Astrocyte (in vitro differentiated cells and primary cell): ENCODE measurements around the gene SLC4A3. TPM values are rescaled to one million over a fixed set of nuclear protein-coding genes. Genes with fewer than 3 reads are reported as not detected.

Experiments used
- DNase-seq: peaks from one replicate; pipeline ENCODE4 v3.0.0-alpha.2; 2010; ENCODE audit warnings: low read depth
- FAIRE-seq: peaks from 2 replicates; lab custom pipeline; 2011; peaks lifted over from hg19 to GRCh38; lab: Jason Lieb, UNC
- H2AFZ ChIP-seq: 2 replicates; pipeline ENCODE4 v1.6.0; 2012; ENCODE audit warnings: low read depth, low read length, inconsistent platforms
- H3K27ac ChIP-seq: 2 replicates; pipeline ENCODE4 v1.5.1; 2011; ENCODE audit warnings: low read depth, low read length, inconsistent platforms
- H3K27me3 ChIP-seq: 2 replicates; pipeline ENCODE4 v1.6.0; 2011; ENCODE audit warnings: low read length, inconsistent platforms; ENCODE audit not compliant: insufficient read depth
- H3K36me3 ChIP-seq: 2 replicates; pipeline ENCODE4 v1.5.1; 2011; ENCODE audit warnings: low read length, inconsistent platforms; ENCODE audit not compliant: insufficient read depth
- H3K4me1 ChIP-seq: 2 replicates; pipeline ENCODE4 v1.5.1; 2011; ENCODE audit warnings: low read length, inconsistent platforms; ENCODE audit not compliant: insufficient read depth
- H3K4me2 ChIP-seq: 2 replicates; pipeline ENCODE4 v1.6.0; 2012; ENCODE audit warnings: low read length, inconsistent platforms
- H3K4me3 ChIP-seq: 2 replicates; pipeline ENCODE4 v1.5.1; 2011; ENCODE audit warnings: low read depth, mild to moderate bottlenecking, low read length, inconsistent platforms; ENCODE audit not compliant: insufficient read depth
- H3K79me2 ChIP-seq: 2 replicates; pipeline ENCODE4 v1.6.0; 2012; ENCODE audit warnings: mild to moderate bottlenecking, low read length, inconsistent platforms; ENCODE audit not compliant: insufficient read depth
- H3K9ac ChIP-seq: 2 replicates; pipeline ENCODE4 v1.6.0; 2012; ENCODE audit warnings: mild to moderate bottlenecking, low read length, inconsistent platforms
- H3K9me3 ChIP-seq: 2 replicates; pipeline ENCODE4 v1.5.1; 2012; ENCODE audit warnings: low read depth, mild to moderate bottlenecking, low read length, inconsistent platforms; ENCODE audit not compliant: insufficient read depth
- H4K20me1 ChIP-seq: 2 replicates; pipeline ENCODE4 v1.6.0; 2012; ENCODE audit warnings: low read length, inconsistent platforms; ENCODE audit not compliant: insufficient read depth
- H3K27ac Mint-ChIP-seq: one replicate; pipeline ENCODE4 v1.8.0; 2021; ENCODE audit warnings: mild to moderate bottlenecking, mixed read lengths; ENCODE audit not compliant: unreplicated experiment
- H3K27me3 Mint-ChIP-seq: one replicate; pipeline ENCODE4 v1.8.0; 2021; ENCODE audit warnings: low read depth, mixed read lengths; ENCODE audit not compliant: unreplicated experiment
- H3K36me3 Mint-ChIP-seq: one replicate; pipeline ENCODE4 v1.8.0; 2021; ENCODE audit warnings: low read depth, mixed read lengths; ENCODE audit not compliant: unreplicated experiment
- H3K4me1 Mint-ChIP-seq: one replicate; pipeline ENCODE4 v1.8.0; 2021; ENCODE audit warnings: low read depth, mixed read lengths; ENCODE audit not compliant: unreplicated experiment
- H3K4me3 Mint-ChIP-seq: one replicate; pipeline ENCODE4 v1.8.0; 2021; ENCODE audit warnings: mild to moderate bottlenecking, moderate library complexity, mixed read lengths; ENCODE audit not compliant: unreplicated experiment
- H3K9me3 Mint-ChIP-seq: one replicate; pipeline ENCODE4 v1.8.0; 2021; ENCODE audit warnings: mild to moderate bottlenecking, mixed read lengths; ENCODE audit not compliant: unreplicated experiment
- EZH2 ChIP-seq: IDR thresholded peaks from 2 replicates; pipeline ENCODE4 v1.6.1; 2012; ENCODE audit warnings: mild to moderate bottlenecking, low read length, inconsistent platforms; ENCODE audit not compliant: insufficient read depth
- total RNA-seq: library from RNA; stranded (reverse); gene quantifications from 2 replicates; pipeline ENCODE4 v1.2.1, GENCODE V29; 2021
- TF ChIP-seq, protein P1 (sequence below): IDR thresholded peaks from 2 replicates; pipeline ENCODE4 v1.5.1; 2011; ENCODE audit warnings: low read depth, mild to moderate bottlenecking, inconsistent platforms, low read length, moderate library complexity; ENCODE audit not compliant: insufficient read depth

SLC4A3 gene
- total RNA-seq, 1 donor from 2014 or later = 11.2 TPM

DNA sequence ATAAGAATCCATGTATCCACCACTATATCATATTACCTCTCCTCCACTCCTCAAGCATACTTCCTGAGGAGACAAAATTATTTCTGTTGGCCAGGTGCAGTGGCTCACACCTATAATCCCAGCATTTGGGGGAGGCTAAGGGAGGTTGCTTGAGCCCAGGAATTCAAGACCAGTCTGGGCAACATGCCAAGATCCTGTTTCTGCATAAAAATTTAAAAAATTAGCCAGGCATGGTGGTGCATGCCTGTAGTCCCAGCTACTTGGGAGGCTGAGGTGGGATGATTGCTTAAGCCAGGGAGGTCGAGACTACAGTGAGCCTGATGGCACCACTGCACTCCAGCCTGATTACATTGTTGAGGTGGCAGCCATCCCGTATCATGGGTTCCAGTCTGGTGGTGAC, 46.1 kb upstream of the SLC4A3 start:
- FAIRE-seq (no peak), DNase-seq (no peak)
- Histone ChIP-seq H3K36me3 (no peaks in the 10 kb centered on the region), H4K20me1 (no peaks in the 10 kb centered on the region), H3K9me3 (no peaks in the 10 kb centered on the region), H3K4me3 (no peak overlapping the region), H3K27ac (no peak overlapping the region), H3K79me2 (no peaks in the 10 kb centered on the region), H3K4me1 (peaks cover 7% of the 10 kb centered on the region), H2AFZ (no peak overlapping the region), H3K9ac (no peak overlapping the region), H3K4me2 (no peak overlapping the region), H3K27me3 (peaks cover 15% of the 10 kb centered on the region)
- Mint-ChIP-seq H3K27ac (no peak overlapping the region), H3K27me3 (peaks cover 5% of the 10 kb centered on the region), H3K36me3 (no peaks in the 10 kb centered on the region), H3K4me1 (peaks cover 13% of the 10 kb centered on the region), H3K9me3 (no peaks in the 10 kb centered on the region), H3K4me3 (no peak overlapping the region)
- TF ChIP-seq, protein P1, sequence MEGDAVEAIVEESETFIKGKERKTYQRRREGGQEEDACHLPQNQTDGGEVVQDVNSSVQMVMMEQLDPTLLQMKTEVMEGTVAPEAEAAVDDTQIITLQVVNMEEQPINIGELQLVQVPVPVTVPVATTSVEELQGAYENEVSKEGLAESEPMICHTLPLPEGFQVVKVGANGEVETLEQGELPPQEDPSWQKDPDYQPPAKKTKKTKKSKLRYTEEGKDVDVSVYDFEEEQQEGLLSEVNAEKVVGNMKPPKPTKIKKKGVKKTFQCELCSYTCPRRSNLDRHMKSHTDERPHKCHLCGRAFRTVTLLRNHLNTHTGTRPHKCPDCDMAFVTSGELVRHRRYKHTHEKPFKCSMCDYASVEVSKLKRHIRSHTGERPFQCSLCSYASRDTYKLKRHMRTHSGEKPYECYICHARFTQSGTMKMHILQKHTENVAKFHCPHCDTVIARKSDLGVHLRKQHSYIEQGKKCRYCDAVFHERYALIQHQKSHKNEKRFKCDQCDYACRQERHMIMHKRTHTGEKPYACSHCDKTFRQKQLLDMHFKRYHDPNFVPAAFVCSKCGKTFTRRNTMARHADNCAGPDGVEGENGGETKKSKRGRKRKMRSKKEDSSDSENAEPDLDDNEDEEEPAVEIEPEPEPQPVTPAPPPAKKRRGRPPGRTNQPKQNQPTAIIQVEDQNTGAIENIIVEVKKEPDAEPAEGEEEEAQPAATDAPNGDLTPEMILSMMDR = no peak
- no peak for TF ChIP-seq EZH2

DNA sequence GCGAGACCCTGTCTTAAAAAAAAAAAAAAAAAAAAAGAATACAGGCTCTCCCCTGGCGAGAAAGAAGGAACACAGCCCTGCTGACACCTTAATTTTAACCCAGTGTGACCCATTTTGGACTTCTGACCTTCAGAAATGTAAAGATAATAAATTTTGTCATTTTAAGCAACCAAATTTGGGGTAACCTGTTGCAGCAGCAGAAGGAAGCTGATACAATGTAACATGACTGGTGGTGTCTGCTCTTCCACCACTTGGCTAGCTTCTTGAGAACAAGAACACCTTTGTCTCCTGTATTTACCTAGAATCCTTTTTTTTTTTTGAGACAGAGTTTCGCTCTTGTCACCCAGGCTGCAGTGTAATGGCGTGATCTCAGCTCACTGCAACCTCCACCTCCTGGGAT, 36.3 kb upstream of the SLC4A3 start:
- peaks cover 2% of the 10 kb centered on the region for H3K27me3 Mint-ChIP-seq
- DNase-seq (no peak), FAIRE-seq (no peak)
- Histone ChIP-seq H3K4me3 (no peak overlapping the region), H4K20me1 (no peaks in the 10 kb centered on the region), H2AFZ (no peak overlapping the region), H3K27me3 (no peaks in the 10 kb centered on the region), H3K9ac (no peak overlapping the region), H3K4me1 (no peaks in the 10 kb centered on the region), H3K27ac (no peak overlapping the region), H3K79me2 (no peaks in the 10 kb centered on the region), H3K9me3 (no peaks in the 10 kb centered on the region), H3K4me2 (no peak overlapping the region), H3K36me3 (no peaks in the 10 kb centered on the region)
- no peak overlapping the region for H3K27ac Mint-ChIP-seq
- H3K4me3 Mint-ChIP-seq = no peak overlapping the region
- peaks cover 15% of the 10 kb centered on the region for H3K4me1 Mint-ChIP-seq
- H3K36me3 Mint-ChIP-seq = no peaks in the 10 kb centered on the region
- peaks cover 2% of the 10 kb centered on the region for H3K9me3 Mint-ChIP-seq
- TF ChIP-seq, protein P1 = no peak
- no peak for TF ChIP-seq EZH2

DNA sequence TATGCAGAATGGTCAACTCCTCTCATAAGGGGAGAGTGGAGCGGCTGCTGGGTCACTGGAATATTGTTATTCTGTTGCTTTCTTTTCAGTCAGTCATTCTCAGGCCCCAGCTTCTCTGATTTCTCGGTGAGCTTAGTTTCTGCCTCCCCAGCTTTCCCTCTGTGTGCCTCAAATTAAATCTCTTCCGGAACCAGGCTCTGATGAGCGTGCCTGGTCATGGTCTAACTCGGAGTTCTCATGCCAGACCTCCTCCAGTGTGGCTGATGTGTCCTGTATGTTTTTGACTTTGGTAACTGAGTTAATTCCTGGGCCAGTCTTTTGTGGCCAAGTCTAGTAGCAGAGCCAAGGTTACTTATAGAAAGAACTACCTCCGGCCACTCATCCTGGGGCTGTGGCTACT, 34.7 kb upstream of the SLC4A3 start:
- Histone ChIP-seq H3K36me3 (no peaks in the 10 kb centered on the region), H3K27ac (no peak overlapping the region), H4K20me1 (no peaks in the 10 kb centered on the region), H2AFZ (no peak overlapping the region), H3K9me3 (no peaks in the 10 kb centered on the region), H3K27me3 (no peaks in the 10 kb centered on the region), H3K79me2 (no peaks in the 10 kb centered on the region), H3K4me3 (no peak overlapping the region), H3K4me2 (no peak overlapping the region), H3K4me1 (peaks cover 5% of the 10 kb centered on the region), H3K9ac (no peak overlapping the region)
- peaks cover 2% of the 10 kb centered on the region for H3K9me3 Mint-ChIP-seq
- H3K36me3 Mint-ChIP-seq = no peaks in the 10 kb centered on the region
- FAIRE-seq (no peak), DNase-seq (no peak)
- no peaks in the 10 kb centered on the region for H3K27me3 Mint-ChIP-seq
- H3K4me3 Mint-ChIP-seq = no peak overlapping the region
- H3K4me1 Mint-ChIP-seq = peaks cover 21% of the 10 kb centered on the region
- TF ChIP-seq, protein P1 = no peak
- TF ChIP-seq EZH2 = no peak
- H3K27ac Mint-ChIP-seq = no peak overlapping the region
